ENCODE results near the gene SFMBT1.

GRCh38 chr3:52920841-52921240, 125.0 kb downstream of the SFMBT1 start:
- TF ChIP-seq POLR2A (IDR thresholded peaks at IDR 0.05; ENCODE audit: borderline replicate concordance, extremely low read depth, insufficient read depth, insufficient read length) = no peak
- TF ChIP-seq, protein P1, sequence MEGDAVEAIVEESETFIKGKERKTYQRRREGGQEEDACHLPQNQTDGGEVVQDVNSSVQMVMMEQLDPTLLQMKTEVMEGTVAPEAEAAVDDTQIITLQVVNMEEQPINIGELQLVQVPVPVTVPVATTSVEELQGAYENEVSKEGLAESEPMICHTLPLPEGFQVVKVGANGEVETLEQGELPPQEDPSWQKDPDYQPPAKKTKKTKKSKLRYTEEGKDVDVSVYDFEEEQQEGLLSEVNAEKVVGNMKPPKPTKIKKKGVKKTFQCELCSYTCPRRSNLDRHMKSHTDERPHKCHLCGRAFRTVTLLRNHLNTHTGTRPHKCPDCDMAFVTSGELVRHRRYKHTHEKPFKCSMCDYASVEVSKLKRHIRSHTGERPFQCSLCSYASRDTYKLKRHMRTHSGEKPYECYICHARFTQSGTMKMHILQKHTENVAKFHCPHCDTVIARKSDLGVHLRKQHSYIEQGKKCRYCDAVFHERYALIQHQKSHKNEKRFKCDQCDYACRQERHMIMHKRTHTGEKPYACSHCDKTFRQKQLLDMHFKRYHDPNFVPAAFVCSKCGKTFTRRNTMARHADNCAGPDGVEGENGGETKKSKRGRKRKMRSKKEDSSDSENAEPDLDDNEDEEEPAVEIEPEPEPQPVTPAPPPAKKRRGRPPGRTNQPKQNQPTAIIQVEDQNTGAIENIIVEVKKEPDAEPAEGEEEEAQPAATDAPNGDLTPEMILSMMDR (IDR thresholded peaks at IDR 0.05 in 2 of 3, conservative IDR thresholded peaks at IDR 0.05 in 1 of 3; ENCODE audit: borderline replicate concordance in 1 of 3, insufficient read depth in 1 of 3, low read depth in 2 of 3, low read length in 2 of 3) = no peak
- no peak for TF ChIP-seq EZH2 (IDR thresholded peaks at IDR 0.05)
- no peak for TF ChIP-seq SIN3A (IDR thresholded peaks at IDR 0.05; ENCODE audit: low read depth)
- TF ChIP-seq ZNF274 (IDR thresholded peaks at IDR 0.05; ENCODE audit: low read depth, low read length) = no peak
- TF ChIP-seq YY1 (IDR thresholded peaks at IDR 0.05; ENCODE audit: extremely low read depth, insufficient replicate concordance, low read depth, low read length) = no peak
- no peak for TF ChIP-seq POLR2AphosphoS5 (IDR thresholded peaks at IDR 0.05; ENCODE audit: low read depth, low read length)
- TF ChIP-seq SP1 (IDR thresholded peaks at IDR 0.05; ENCODE audit: low read depth) = no peak
- TF ChIP-seq JUND (IDR thresholded peaks at IDR 0.05) = no peak
- TF ChIP-seq SRF (IDR thresholded peaks at IDR 0.05; ENCODE audit: low read depth) = no peak
- no peak for TF ChIP-seq EZH2phosphoT487 (IDR thresholded peaks at IDR 0.05; ENCODE audit: borderline replicate concordance)
- no peak for TF ChIP-seq CEBPB (IDR thresholded peaks at IDR 0.05; ENCODE audit: low read depth)
- no peak for TF ChIP-seq RAD21 (IDR thresholded peaks at IDR 0.05; ENCODE audit: low read depth)
